Chondrocyte (in vitro differentiated cells): ENCODE data around the gene JADE3. TPM values are rescaled to one million over a fixed set of nuclear protein-coding genes. Genes with fewer than 3 reads are reported as not detected.

ENCODE experiments used
- DNase-seq: peaks from one replicate; pipeline ENCODE4 v3.0.0; 2021; ENCODE audit warnings: mixed read lengths, low spot score
- H3K27ac Mint-ChIP-seq: one replicate; pipeline ENCODE4 v1.8.0; 2021; ENCODE audit warnings: mild to moderate bottlenecking, moderate library complexity, mixed read lengths; ENCODE audit not compliant: unreplicated experiment
- H3K27me3 Mint-ChIP-seq: 2 replicates; pipeline ENCODE4 v1.8.0; 2021; ENCODE audit warnings: low read depth, mixed read lengths
- H3K36me3 Mint-ChIP-seq: 2 replicates; pipeline ENCODE4 v1.8.0; 2021; ENCODE audit warnings: low read depth, mixed read lengths
- H3K4me1 Mint-ChIP-seq: 2 replicates; pipeline ENCODE4 v1.8.0; 2021; ENCODE audit warnings: low read depth, mild to moderate bottlenecking, mixed read lengths
- H3K4me3 Mint-ChIP-seq: one replicate; pipeline ENCODE4 v1.8.0; 2021; ENCODE audit warnings: mild to moderate bottlenecking, moderate library complexity, mixed read lengths; ENCODE audit not compliant: unreplicated experiment
- H3K9me3 Mint-ChIP-seq: 2 replicates; pipeline ENCODE4 v1.8.0; 2021; ENCODE audit warnings: low read depth, mixed read lengths
- total RNA-seq: library from RNA; stranded (reverse); gene quantifications from 3 replicates; pipeline ENCODE4 v1.2.1, GENCODE V29; 2021
- TF ChIP-seq, protein P1 (sequence below): fragments of 200-600 bp; sonication (generic); IDR thresholded peaks from 2 replicates; pipeline ENCODE4 v1.5.0; 2021; ENCODE audit warnings: antibody characterized with exemption, mild to moderate bottlenecking, moderate library complexity

The JADE3 gene
- total RNA-seq, 1 donor from 2014 or later, result 11.7 TPM

DNA sequence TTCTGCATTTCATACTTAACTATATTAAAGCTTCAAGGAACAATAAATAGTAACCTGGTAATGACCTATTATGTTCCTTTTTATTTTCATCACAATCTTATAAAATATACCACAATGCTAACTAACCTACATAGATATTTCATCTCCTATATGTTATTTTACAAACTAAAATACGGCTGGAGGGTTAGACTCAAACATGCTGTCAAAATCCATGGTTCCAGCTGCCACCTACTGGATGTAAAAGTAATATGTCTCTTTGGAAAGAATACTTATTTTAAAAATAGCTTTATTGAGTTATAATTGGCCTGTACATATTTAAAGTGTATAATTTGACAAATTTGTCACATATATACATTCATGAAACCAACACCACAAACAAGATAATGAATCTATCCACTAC, 181.0 kb downstream of the JADE3 start:
- Mint-ChIP-seq H3K27me3 (no peaks in the 10 kb centered on the region), H3K9me3 (no peaks in the 10 kb centered on the region), H3K27ac (no peak overlapping the region), H3K4me1 (no peaks in the 10 kb centered on the region), H3K36me3 (no peaks in the 10 kb centered on the region), H3K4me3 (no peak overlapping the region)
- no peak for DNase-seq
- TF ChIP-seq, protein P1, sequence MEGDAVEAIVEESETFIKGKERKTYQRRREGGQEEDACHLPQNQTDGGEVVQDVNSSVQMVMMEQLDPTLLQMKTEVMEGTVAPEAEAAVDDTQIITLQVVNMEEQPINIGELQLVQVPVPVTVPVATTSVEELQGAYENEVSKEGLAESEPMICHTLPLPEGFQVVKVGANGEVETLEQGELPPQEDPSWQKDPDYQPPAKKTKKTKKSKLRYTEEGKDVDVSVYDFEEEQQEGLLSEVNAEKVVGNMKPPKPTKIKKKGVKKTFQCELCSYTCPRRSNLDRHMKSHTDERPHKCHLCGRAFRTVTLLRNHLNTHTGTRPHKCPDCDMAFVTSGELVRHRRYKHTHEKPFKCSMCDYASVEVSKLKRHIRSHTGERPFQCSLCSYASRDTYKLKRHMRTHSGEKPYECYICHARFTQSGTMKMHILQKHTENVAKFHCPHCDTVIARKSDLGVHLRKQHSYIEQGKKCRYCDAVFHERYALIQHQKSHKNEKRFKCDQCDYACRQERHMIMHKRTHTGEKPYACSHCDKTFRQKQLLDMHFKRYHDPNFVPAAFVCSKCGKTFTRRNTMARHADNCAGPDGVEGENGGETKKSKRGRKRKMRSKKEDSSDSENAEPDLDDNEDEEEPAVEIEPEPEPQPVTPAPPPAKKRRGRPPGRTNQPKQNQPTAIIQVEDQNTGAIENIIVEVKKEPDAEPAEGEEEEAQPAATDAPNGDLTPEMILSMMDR, result peak; percentile 84

GRCh38 chrX:47093860-47094259, 181.6 kb downstream of the JADE3 start:
- H3K27ac Mint-ChIP-seq, result no peak overlapping the region
- H3K9me3 Mint-ChIP-seq, result no peaks in the 10 kb centered on the region
- no peaks in the 10 kb centered on the region for H3K36me3 Mint-ChIP-seq
- TF ChIP-seq, protein P1, result no peak
- H3K27me3 Mint-ChIP-seq, result no peaks in the 10 kb centered on the region
- no peak for DNase-seq
- no peaks in the 10 kb centered on the region for H3K4me1 Mint-ChIP-seq
- no peak overlapping the region for H3K4me3 Mint-ChIP-seq

DNA sequence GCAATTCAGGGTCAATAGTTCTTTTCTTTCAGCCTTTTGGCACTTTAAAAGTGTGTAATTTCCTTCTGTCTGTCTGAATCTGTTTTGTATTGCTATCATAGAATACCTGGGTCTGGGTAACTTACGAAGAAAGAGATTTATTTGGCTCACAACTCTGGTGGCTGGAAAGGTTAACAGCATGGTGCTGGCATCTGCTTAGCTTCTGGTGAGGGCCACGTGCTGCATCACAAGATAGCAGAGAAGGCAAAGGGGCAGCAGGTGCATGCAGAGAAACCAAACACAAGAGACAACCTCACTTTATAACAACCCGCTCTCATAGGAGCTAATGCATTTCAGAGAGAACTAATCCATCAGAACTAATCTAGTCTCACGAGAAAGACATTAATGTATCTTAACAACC, 184.8 kb downstream of the JADE3 start:
- no peak overlapping the region for H3K4me3 Mint-ChIP-seq
- H3K36me3 Mint-ChIP-seq, result no peaks in the 10 kb centered on the region
- no peaks in the 10 kb centered on the region for H3K4me1 Mint-ChIP-seq
- H3K27me3 Mint-ChIP-seq, result no peaks in the 10 kb centered on the region
- TF ChIP-seq, protein P1, result no peak
- H3K27ac Mint-ChIP-seq, result no peak overlapping the region
- DNase-seq, result no peak
- peaks cover 6% of the 10 kb centered on the region for H3K9me3 Mint-ChIP-seq

GRCh38 chrX:47098338-47099094, 186.3 kb downstream of the JADE3 start:
- Mint-ChIP-seq H3K27ac (no peak overlapping the region), H3K4me3 (no peak overlapping the region), H3K27me3 (no peaks in the 10 kb centered on the region), H3K4me1 (no peaks in the 10 kb centered on the region), H3K9me3 (peaks cover 6% of the 10 kb centered on the region), H3K36me3 (no peaks in the 10 kb centered on the region)
- no peak for DNase-seq
- TF ChIP-seq, protein P1, result no peak

GRCh38 chrX:47101206-47101605, 189.0 kb downstream of the JADE3 start:
- TF ChIP-seq, protein P1, result no peak
- no peak overlapping the region for H3K4me3 Mint-ChIP-seq
- no peaks in the 10 kb centered on the region for H3K27me3 Mint-ChIP-seq
- peaks cover 6% of the 10 kb centered on the region for H3K9me3 Mint-ChIP-seq
- H3K4me1 Mint-ChIP-seq, result no peaks in the 10 kb centered on the region
- no peak overlapping the region for H3K27ac Mint-ChIP-seq
- H3K36me3 Mint-ChIP-seq, result no peaks in the 10 kb centered on the region
- no peak for DNase-seq

Other genes starting within 250 kb of the JADE3 start
- 4.2 to 6.1 TPM (median 5.4 TPM) in 3 replicates for gene SLC9A7, start 153.3 kb upstream of the JADE3 start, total RNA-seq
- 18.4 to 18.8 TPM (median 18.6 TPM) in 3 replicates for gene RP2, start 75.4 kb upstream of the JADE3 start, total RNA-seq
- 0.33 TPM in 1 of 3 replicates, not detected in the others for gene RGN, start 166.0 kb downstream of the JADE3 start, total RNA-seq
- gene NDUFB11, start 232.3 kb downstream of the JADE3 start, total RNA-seq, result 60.7 to 65.4 TPM (median 60.8 TPM) in 3 replicates
- gene RBM10, start 232.8 kb downstream of the JADE3 start, total RNA-seq, result 29.0 to 36.3 TPM (median 29.6 TPM) in 3 replicates